DOHH2 (cell line): ENCODE results near the gene SPN.
"Not testable (repeated sequence)": the region's sequence is repeated elsewhere in the genome, so short reads cannot be mapped to it uniquely, and the experiment has no call there.

Source experiments
- H3F3A ChIP-seq: fragments of 200-600 bp; sonication (generic), shearing (Covaris generic); 2 replicates; pipeline ENCODE4 v1.6.0; 2016; ENCODE audit warnings: antibody characterized with exemption, mild to moderate bottlenecking; ENCODE audit not compliant: control insufficient read depth, insufficient read depth
- H3K27ac ChIP-seq: fragments of 200-600 bp; sonication (generic); 2 replicates; pipeline ENCODE4 v1.5.1; 2014; ENCODE audit warnings: low read depth, mild to moderate bottlenecking, low read length, moderate library complexity
- H3K27me3 ChIP-seq: fragments of 200-600 bp; sonication (generic); 2 replicates; pipeline ENCODE4 v1.6.1; 2014; ENCODE audit warnings: mild to moderate bottlenecking, low read length, mixed read lengths; ENCODE audit not compliant: control insufficient read depth
- H3K36me3 ChIP-seq: fragments of 200-600 bp; sonication (generic); 2 replicates; pipeline ENCODE4 v1.6.1; 2014; ENCODE audit warnings: mild to moderate bottlenecking, low read length, moderate library complexity, mixed read lengths; ENCODE audit not compliant: control insufficient read depth
- H3K4me1 ChIP-seq: fragments of 200-600 bp; sonication (generic); 2 replicates; pipeline ENCODE4 v1.6.1; 2014; ENCODE audit warnings: mild to moderate bottlenecking, low read length, mixed read lengths; ENCODE audit not compliant: control insufficient read depth
- H3K4me2 ChIP-seq: fragments of 200-600 bp; sonication (generic); 2 replicates; pipeline ENCODE4 v1.6.0; 2014; ENCODE audit warnings: mild to moderate bottlenecking, low read length, moderate library complexity
- H3K4me3 ChIP-seq: fragments of 200-600 bp; sonication (generic); 2 replicates; pipeline ENCODE4 v1.5.1; 2014; ENCODE audit warnings: mild to moderate bottlenecking, low read length, mixed read lengths
- H3K79me2 ChIP-seq: fragments of 200-600 bp; sonication (generic); 2 replicates; pipeline ENCODE4 v1.6.1; 2014; ENCODE audit warnings: mild to moderate bottlenecking, low read length, mixed read lengths; ENCODE audit not compliant: control insufficient read depth
- H3K9me2 ChIP-seq: fragments of 200-600 bp; sonication (generic); replicated peaks from 2 replicates; pipeline ENCODE4 v1.6.1; 2014; ENCODE audit warnings: mild to moderate bottlenecking, low read length, mixed read lengths; ENCODE audit not compliant: control insufficient read depth
- H3K9me3 ChIP-seq: fragments of 200-600 bp; sonication (generic); 2 replicates; pipeline ENCODE4 v1.6.1; 2014; ENCODE audit warnings: antibody characterized with exemption, low read length, mixed read lengths; ENCODE audit not compliant: control insufficient read depth, insufficient read depth
- H4K20me1 ChIP-seq: fragments of 200-600 bp; sonication (generic); 2 replicates; pipeline ENCODE4 v1.6.0; 2014; ENCODE audit warnings: low read depth, mild to moderate bottlenecking, antibody characterized with exemption, low read length, moderate library complexity; ENCODE audit not compliant: control insufficient read depth, insufficient read depth
- EZH2phosphoT487 ChIP-seq: fragments of 200-600 bp; sonication (generic); IDR thresholded peaks from 2 replicates; pipeline ENCODE4 v1.6.1; 2017; ENCODE audit warnings: borderline replicate concordance, mild to moderate bottlenecking, antibody characterized with exemption, low read length, moderate library complexity, mixed read lengths
- TF ChIP-seq, protein P1 (sequence below): fragments of 200-600 bp; sonication (generic); IDR thresholded peaks from one replicate; pipeline ENCODE4 v1.5.1; 2014; ENCODE audit warnings: antibody characterized with exemption, mild to moderate bottlenecking, low read depth, low read length; ENCODE audit not compliant: poor library complexity, severe bottlenecking

SPN gene

DNA sequence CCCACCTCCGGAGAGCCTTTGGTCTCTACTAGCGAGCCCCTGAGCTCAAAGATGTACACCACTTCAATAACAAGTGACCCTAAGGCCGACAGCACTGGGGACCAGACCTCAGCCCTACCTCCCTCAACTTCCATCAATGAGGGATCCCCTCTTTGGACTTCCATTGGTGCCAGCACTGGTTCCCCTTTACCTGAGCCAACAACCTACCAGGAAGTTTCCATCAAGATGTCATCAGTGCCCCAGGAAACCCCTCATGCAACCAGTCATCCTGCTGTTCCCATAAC, 702 bp downstream of the SPN start:
- no peaks in the 10 kb centered on the region for H3K9me3 ChIP-seq
- no peaks in the 10 kb centered on the region for H3K9me2 ChIP-seq
- H4K20me1 ChIP-seq = peaks cover 5% of the 10 kb centered on the region; the same call in 1 of the 2 replicates
- no peaks in the 10 kb centered on the region for H3K27me3 ChIP-seq
- TF ChIP-seq, protein P1, sequence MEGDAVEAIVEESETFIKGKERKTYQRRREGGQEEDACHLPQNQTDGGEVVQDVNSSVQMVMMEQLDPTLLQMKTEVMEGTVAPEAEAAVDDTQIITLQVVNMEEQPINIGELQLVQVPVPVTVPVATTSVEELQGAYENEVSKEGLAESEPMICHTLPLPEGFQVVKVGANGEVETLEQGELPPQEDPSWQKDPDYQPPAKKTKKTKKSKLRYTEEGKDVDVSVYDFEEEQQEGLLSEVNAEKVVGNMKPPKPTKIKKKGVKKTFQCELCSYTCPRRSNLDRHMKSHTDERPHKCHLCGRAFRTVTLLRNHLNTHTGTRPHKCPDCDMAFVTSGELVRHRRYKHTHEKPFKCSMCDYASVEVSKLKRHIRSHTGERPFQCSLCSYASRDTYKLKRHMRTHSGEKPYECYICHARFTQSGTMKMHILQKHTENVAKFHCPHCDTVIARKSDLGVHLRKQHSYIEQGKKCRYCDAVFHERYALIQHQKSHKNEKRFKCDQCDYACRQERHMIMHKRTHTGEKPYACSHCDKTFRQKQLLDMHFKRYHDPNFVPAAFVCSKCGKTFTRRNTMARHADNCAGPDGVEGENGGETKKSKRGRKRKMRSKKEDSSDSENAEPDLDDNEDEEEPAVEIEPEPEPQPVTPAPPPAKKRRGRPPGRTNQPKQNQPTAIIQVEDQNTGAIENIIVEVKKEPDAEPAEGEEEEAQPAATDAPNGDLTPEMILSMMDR = no peak
- H3K4me2 ChIP-seq = peak overlapping the region; percentile 92
- peak overlapping the region; percentile 88 for H3K4me3 ChIP-seq
- H3F3A ChIP-seq = peaks cover 17% of the 10 kb centered on the region
- peaks cover 68% of the 10 kb centered on the region for H3K79me2 ChIP-seq
- peaks cover 56% of the 10 kb centered on the region for H3K4me1 ChIP-seq
- peak overlapping the region; percentile 93 for H3K27ac ChIP-seq
- H3K36me3 ChIP-seq = peaks cover 48% of the 10 kb centered on the region

DNA sequence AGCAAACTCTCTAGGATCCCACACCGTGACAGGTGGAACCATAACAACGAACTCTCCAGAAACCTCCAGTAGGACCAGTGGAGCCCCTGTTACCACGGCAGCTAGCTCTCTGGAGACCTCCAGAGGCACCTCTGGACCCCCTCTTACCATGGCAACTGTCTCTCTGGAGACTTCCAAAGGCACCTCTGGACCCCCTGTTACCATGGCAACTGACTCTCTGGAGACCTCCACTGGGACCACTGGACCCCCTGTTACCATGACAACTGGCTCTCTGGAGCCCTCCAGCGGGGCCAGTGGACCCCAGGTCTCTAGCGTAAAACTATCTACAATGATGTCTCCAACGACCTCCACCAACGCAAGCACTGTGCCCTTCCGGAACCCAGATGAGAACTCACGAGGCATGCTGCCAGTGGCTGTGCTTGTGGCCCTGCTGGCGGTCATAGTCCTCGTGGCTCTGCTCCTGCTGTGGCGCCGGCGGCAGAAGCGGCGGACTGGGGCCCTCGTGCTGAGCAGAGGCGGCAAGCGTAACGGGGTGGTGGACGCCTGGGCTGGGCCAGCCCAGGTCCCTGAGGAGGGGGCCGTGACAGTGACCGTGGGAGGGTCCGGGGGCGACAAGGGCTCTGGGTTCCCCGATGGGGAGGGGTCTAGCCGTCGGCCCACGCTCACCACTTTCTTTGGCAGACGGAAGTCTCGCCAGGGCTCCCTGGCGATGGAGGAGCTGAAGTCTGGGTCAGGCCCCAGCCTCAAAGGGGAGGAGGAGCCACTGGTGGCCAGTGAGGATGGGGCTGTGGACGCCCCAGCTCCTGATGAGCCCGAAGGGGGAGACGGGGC, 1.3 kb downstream of the SPN start:
- Histone ChIP-seq H3K9me3 (no peaks in the 10 kb centered on the region), H3K27me3 (no peaks in the 10 kb centered on the region), H3K4me2 (peak overlapping the region; percentile 92), H3K36me3 (peaks cover 48% of the 10 kb centered on the region), H3K79me2 (peaks cover 73% of the 10 kb centered on the region), H3K27ac (peak overlapping the region; percentile 93), H3K4me3 (peak overlapping the region; percentile 88), H4K20me1 (peaks cover 5% of the 10 kb centered on the region; the same call in 1 of the 2 replicates), H3F3A (peaks cover 13% of the 10 kb centered on the region), H3K9me2 (no peaks in the 10 kb centered on the region), H3K4me1 (peaks cover 56% of the 10 kb centered on the region)
- no peak for TF ChIP-seq EZH2phosphoT487
- TF ChIP-seq, protein P1 = peak; percentile 62

DNA sequence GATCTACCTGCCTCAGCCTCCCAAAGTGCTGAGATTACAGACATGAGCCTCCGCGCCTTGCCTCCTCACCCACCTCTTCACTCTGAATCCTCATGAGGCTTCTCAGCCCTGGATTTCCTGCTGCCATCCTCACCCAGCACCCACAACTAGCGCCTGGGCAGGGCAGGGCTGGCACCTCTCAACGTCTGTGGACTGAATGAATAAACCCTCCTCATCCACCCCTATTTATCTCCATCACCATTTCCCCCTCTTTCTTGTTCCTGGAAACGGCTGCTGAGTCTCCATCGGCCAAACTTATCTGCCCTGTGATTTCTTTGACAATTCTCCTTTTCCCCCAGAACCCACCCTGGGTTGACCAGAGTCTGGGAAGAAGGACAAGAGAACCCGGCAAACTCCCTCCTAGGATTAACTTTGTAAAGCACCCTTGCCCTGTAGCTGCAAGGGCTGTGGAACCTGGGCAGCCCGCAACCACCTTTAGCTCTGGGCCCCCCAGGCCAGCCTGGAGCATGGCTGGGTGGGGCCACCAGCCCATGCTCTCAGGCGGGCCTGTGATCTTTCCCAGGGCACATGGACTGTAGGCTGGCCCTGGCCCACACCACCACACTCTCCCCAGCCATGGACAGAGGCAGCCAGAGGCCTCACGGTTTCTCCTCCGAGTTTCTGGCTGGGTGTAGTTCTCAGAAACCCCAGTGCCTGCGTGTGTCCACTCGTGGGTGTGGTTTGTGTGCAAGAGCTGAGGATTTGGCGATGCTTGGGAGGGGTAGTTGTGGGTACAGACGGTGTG, 2.4 kb downstream of the SPN start:
- peaks cover 56% of the 10 kb centered on the region for H3K4me1 ChIP-seq
- H4K20me1 ChIP-seq = peaks cover 5% of the 10 kb centered on the region; the same call in 1 of the 2 replicates
- peaks cover 48% of the 10 kb centered on the region for H3K36me3 ChIP-seq
- peaks cover 82% of the 10 kb centered on the region for H3K79me2 ChIP-seq
- TF ChIP-seq EZH2phosphoT487 = no peak
- TF ChIP-seq, protein P1 = no peak
- H3F3A ChIP-seq = peaks cover 15% of the 10 kb centered on the region
- H3K4me3 ChIP-seq = peak overlapping the region; percentile 88
- peak overlapping the region; percentile 93 for H3K27ac ChIP-seq
- H3K27me3 ChIP-seq = no peaks in the 10 kb centered on the region
- H3K9me2 ChIP-seq = no peaks in the 10 kb centered on the region
- H3K9me3 ChIP-seq = no peaks in the 10 kb centered on the region
- peak overlapping the region; percentile 92 for H3K4me2 ChIP-seq

DNA sequence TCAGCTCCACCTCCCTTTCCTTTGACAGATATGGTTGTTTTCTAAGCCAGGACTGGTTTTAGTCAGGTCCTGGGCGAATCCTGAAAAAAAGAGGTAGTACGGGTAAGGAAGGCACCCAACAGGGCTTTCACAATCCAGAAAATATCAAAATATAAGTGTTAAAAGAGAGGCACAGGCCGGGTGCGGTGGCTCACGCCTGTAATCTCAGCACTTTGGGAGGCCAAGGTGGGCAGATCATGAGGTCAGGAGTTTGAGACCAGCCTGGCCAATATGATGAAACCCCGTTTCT, 4.2 kb downstream of the SPN start:
- not testable (repeated sequence) for H3K27me3 ChIP-seq, H3K9me3 ChIP-seq, H4K20me1 ChIP-seq, H3K9me2 ChIP-seq
- Histone ChIP-seq H3K4me3 (peak overlapping the region; percentile 88), H3K79me2 (peaks cover 85% of the 10 kb centered on the region), H3K36me3 (peaks cover 51% of the 10 kb centered on the region), H3K4me1 (peaks cover 43% of the 10 kb centered on the region), H3F3A (peaks cover 13% of the 10 kb centered on the region), H3K4me2 (peak overlapping the region; percentile 92), H3K27ac (peak overlapping the region; percentile 93)
